Skin of body (tissue), 3 donors: ENCODE data around the gene ITGA1. TPM values are rescaled to one million over a fixed set of nuclear protein-coding genes. Genes with fewer than 3 reads are reported as not detected.

Experiments
- DNase-seq: peaks from one replicate; lab custom pipeline; 2025; lab: John Stamatoyannopoulos, UW
- small RNA-seq: library from RNA; depleted of rRNA; stranded (forward); fragments of <200 nt; gene quantifications from one replicate; pipeline ENCODE3, GENCODE V24; 2014; ENCODE audit warnings: low replicate concordance
- total RNA-seq: library from RNA; depleted of rRNA; stranded (reverse); fragments of >200 nt; gene quantifications from one replicate; pipeline ENCODE4 v1.2.3, GENCODE V29; 2014

ITGA1 gene
- total RNA-seq, 1 donor from 2014 or later, result 23.3 TPM

DNA sequence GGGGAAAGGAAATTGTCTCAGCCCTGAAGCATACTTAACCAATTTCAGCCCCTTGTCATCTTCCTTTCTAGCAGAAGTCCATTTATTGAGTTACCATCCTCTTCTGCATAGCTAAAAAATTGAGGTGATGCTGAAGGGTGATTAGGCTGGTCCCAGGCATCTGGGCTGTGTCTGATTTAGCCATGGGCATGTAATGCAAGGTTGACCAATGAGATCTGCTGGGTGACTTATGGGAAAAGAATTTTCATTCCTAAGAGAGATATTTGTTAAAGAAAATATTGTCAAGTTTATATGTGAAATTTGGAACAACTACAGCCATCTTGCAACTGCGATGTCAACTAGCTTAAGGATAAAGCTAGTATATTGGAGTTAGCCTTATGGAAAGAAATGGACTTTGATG, 206.6 kb downstream of the ITGA1 start:
- DNase-seq, result no peak

DNA sequence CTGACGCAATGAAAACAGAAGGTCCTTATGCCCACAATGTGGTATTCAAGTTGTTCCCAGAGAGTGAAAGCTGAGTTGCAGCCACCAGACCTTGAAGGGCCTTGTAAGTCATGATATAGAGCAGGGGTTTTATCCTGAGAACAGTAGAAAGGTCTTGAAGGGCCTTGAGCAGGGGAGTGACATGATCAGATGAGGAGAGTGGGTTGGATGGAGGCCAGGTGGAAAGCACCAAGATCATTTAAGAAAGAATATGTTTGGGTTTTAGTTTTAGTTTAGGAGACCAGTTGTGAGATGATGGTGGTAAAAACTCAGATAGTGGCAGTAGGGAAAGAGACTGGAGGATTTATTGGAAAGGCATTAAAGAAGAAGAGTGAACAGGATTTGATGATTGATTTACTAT, 207.4 kb downstream of the ITGA1 start:
- DNase-seq, result no peak

DNA sequence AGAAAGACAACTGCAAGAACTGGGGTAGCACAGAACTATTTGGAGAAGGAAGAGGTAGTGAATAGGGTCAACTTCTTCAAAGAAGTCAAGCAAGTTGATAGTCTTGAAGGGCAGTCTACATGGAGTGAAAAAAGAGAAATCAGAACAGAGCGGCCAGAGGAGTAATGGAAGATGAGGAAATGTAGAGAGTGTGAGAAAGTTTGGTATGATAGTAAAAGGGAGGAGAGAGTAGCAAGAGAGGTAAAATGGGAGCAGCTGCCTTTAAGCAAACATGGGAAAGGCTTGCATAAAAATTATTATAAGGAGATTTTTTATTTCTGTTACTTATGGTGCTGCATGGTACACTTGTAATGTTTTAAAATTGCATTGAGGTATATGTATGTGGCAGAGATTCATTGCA, 208.2 kb downstream of the ITGA1 start:
- DNase-seq, result no peak

DNA sequence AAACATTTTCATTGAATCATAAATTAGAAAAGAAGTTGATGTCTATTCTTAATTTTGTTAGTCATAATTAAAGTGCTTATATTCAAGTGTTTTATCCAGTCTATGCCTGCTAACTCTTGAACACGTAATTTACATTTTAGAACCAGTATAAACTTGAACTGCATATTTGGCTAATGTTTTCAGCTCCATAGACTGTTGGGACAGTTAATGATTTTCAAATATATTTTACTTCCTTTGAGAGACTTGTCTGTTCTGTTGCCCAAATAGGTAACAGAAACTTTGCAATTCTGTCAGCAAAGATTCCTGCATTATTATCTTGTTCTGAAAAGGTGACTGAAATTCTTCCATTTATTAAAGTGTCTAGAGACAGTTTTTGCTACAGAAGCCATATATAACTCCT, 209.3 kb downstream of the ITGA1 start:
- no peak for DNase-seq

DNA sequence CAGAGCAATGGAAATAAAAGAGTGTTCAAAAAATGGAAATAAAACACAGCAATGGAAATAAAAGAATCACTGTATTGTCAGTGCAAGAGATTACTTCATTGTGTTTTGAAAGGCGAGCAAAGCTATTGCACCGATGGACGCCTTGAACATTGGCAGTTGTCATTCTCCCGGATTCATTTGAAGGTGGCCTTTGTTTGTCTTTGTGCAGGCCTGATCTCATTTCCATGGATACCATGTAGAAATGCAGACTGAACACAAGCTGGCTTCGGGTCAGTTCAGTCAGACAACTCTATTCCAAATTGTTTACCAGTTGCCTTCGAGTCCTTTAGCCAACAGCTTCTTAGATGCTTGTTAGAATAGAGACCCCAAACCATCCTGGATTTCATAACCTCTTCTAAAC, 209.7 kb downstream of the ITGA1 start:
- DNase-seq, result no peak

DNA sequence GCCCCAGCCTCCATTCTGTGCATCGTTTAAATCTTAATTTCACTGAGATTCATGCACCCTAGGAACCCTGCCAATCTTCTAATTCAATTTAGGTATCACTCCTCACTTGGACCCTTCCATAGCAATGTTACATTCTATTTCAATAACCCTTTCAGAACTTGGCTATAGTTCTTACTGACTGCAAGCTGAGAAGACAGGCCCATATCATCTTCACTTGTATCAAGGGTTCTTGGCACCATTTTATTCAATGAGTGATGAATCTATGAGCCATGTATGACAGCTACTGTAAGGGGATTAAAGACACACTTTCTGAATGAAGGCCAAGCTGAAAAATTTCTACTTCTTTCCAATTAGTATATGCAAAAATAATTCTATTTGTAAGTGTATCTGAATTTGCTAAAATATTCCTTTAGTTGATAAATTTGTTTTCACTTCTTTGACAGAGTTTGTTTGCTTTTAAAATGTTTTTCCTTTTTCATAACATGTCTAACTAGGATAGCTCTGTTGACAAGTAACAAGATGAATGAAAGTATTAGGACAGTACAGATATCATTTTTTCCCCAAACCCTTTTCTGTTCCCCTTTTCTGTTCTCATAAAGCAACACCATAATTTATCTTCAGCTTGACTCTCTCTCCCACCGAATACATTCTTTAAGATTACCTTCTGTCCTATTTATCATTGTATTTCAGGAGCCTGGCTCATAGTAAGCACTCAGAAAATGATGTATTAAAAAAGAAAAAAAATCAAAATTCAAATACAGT, 211.0 kb downstream of the ITGA1 start:
- DNase-seq, result no peak

DNA sequence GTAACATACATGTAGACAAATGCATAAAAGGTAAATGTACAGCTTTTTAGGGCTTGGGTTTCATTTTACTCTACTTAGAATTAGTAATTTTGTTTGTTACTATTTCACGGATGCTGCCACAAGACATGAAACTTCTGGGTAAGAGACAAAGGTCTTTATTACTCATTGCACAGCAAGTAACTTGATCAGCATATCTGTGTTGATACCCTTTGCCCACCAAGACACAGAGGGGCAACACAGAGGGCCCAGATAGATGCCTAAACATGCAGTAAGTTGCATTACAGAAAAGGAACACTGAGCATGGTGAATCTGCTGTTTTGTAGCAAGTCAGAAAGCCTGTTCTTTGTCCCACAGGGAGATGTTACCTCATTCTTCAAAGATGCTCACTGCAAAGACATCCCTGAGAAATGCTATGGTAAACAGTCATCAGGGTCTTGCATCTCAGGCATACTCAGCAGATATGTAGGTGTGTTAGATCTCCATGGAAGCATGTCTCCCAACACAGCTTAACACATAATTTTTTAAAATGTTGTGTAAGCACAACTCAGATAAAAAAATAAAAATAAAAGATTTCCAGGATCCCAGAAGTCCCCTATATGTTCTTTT, 211.7 kb downstream of the ITGA1 start:
- DNase-seq, result no peak

DNA sequence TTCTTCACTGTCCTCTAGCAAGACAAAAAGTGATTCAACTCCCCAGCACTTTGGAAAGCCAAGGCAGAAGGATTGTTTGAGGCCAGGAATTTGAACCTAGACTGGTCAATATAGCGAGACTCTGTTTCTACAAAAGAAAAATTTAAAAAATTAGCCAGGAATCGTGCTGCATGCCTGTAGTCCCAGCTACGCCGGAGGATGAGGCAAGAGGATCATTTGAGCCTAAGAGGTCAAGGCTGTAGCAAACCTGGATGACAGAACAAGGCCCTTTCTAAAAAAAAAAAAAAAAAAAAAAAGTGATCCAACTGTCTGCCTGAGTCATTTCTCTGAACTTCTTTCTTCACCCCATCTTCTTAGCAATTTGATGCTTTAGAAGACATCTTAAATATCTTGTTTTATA, 213.8 kb downstream of the ITGA1 start:
- DNase-seq, result no peak

DNA sequence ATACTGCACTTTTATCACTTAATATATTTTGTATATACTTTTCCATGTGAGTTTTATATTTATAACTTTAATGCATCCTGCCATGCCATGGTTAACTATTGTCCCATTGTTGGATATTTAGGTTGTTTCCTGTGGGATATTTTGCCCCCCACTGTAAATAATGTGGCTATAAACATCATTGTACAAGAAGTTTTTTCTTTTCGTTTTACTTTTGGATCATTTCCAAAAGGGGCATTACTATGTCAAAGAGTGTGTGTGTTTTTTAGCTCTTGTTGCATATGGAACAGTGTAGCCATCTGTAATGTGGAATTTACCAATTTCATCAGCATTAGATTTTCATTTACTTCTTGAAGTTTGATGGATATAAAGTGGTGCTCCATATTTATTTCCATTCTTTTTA, 214.8 kb downstream of the ITGA1 start:
- DNase-seq, result peak; percentile 24

DNA sequence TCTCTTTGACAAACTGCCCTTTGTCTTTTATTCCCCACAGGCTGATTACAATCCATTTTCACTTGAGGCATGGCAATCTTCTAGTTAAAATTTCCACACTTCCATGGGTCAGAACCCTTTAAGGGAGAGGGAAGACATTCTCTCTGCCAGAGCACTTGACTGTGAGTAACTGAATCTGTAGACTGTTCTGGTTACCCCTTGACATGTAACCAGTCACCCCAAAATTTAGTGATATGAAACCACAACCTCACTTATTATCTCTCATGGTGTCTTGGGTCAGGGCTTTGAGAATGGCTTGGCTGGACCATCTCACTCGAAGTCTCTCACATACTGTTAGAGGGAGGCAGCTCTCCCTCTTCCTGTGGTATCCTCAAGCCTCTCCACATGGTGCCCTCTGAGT, 215.4 kb downstream of the ITGA1 start:
- no peak for DNase-seq

DNA sequence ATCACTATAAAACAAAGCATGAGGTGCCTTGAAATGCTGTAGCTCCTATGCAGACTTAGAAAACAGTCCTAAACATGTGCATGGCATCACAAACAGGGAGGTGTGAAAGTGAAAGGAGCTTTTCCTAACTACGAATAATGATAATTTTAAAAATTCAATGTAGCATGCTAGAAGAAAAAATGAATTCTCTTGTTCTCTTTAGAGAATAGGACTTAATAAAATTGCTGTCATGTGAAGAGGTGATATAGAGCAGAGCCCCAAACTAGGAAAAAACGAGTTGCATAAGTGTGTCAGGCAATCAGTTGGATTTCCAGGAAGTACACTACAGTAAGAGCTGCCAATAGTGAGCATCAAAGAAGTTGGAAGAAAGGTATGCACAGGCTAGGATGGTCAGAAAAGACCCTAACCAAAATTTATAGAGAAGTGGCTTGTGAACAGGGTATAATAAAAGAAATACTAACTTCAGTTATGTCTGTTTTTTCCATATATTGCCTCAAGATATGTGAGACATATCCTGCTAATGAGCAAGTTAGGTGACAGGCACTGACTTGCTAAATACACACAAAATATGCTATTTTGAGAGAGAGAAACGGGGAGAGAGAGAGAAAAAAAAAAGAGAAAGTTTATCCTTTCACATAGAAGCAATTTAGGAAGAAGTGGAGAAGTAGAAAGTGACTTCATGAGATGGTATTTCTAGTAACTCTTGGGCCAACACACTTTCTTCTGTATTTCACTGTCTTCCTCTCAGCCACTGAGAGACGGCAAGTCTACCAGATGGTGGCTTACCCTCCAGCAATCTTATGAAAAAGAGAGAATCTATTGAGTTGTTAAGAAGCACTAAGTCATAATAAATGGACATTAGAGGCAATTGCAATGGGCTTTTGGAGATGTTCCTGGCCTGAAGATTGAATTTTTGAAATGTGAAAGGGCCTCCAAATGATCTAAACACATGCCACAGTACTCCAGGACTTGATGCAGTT, 219.5 kb downstream of the ITGA1 start:
- no peak for DNase-seq

DNA sequence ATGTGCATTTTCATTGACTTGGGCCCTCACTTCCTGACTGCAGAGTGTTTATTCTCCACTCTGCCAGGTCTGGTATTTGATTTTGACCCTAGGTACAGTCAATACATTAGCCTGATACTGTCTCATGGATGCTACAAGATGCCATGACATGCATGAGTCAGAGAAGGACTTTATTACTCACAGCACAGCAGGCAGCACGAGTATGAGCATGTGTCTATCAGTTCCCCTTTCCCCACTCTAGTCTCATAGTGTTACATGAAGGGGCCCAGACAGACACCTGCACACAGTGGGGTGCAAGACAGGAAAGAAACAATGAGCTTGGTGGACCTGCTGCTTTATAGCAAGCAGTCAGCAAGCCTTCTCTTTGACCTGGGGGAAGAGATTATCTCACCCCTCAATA, 221.0 kb downstream of the ITGA1 start:
- no peak for DNase-seq

Small RNA genes within 50 kb of the gene (small RNA-seq; reads per million reads assigned to genes)
- gene B3GNTL1P1, result not detected

Other genes starting within 250 kb of the ITGA1 start
- 22.4 TPM for gene PELO, start within 50 bp of the ITGA1 start, total RNA-seq
- 36.5 TPM for gene ITGA2, start 201.4 kb downstream of the ITGA1 start, total RNA-seq